Skeletal muscle satellite cell (primary cell): ENCODE results near the gene CDK5RAP2.

ENCODE experiments used
- H3K27me3 ChIP-seq: 2 replicates; pipeline ENCODE4 v1.7.0; 2013; ENCODE audit warnings: low read length; ENCODE audit not compliant: control insufficient read depth, insufficient read depth
- H3K36me3 ChIP-seq: 2 replicates; pipeline ENCODE4 v1.7.0; 2013; ENCODE audit warnings: mild to moderate bottlenecking, control low read depth, low read length; ENCODE audit not compliant: insufficient read depth
- H3K4me1 ChIP-seq: 2 replicates; pipeline ENCODE4 v1.7.0; 2013; ENCODE audit warnings: low read length; ENCODE audit not compliant: control insufficient read depth, insufficient read depth
- H3K4me2 ChIP-seq: 2 replicates; pipeline ENCODE4 v1.7.0; 2013; ENCODE audit warnings: mild to moderate bottlenecking, low read length
- H3K4me3 ChIP-seq: 2 replicates; pipeline ENCODE4 v1.7.0; 2013; ENCODE audit warnings: low read length
- H3K9ac ChIP-seq: 2 replicates; pipeline ENCODE4 v1.7.0; 2013; ENCODE audit warnings: mild to moderate bottlenecking, low read depth, low read length, moderate library complexity
- H3K9me3 ChIP-seq: replicated peaks from 2 replicates; pipeline ENCODE4 v1.7.0; 2013; ENCODE audit warnings: mild to moderate bottlenecking, control low read depth, low read length

CDK5RAP2 gene

DNA sequence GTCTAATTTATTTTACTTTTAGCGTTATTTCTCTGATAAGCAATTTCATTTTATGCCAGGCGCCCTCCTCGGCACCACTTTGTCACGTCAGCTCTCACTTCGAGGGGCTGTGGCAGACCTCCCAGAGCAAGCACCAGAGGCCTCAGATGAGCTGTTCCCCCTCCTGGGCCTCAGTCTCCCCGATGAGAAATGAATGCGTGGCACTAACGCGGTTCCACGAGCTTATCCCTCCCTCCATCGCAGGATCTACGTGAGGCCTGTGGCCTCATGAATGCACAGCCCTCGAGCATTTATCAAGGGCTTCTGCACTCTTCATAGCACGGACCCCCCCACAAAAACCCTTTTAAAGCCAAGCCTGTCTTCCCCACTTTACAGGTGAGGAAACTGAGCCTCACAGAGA, 205.2 kb downstream of the CDK5RAP2 start:
- Histone ChIP-seq H3K36me3 (no peaks in the 10 kb centered on the region), H3K4me1 (peaks cover 3% of the 10 kb centered on the region), H3K4me2 (no peak overlapping the region)

DNA sequence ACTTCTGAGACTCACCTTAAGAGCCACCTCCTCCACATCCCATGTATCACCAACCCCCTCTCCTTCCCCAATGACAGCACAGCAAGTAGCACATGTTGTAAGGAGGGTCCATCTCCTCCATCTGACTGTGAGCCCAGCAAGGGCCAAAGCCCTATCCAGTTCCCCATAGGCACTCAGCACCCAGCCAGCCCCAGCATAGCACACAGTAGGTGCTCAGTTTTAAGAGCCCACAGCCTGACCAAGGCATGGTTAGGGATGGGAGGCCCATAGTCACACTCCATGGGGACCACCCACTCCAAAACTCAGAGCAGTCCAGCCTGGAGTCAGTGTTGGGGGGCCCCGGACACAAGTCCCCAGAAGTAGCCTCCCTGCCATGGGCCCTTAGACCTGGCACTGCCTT, 205.7 kb downstream of the CDK5RAP2 start:
- Histone ChIP-seq H3K4me1 (peaks cover 7% of the 10 kb centered on the region), H3K4me2 (no peak overlapping the region)

More for the DNA sequence above, 205.2 kb downstream of the CDK5RAP2 start:
- Histone ChIP-seq H3K9ac (no peak overlapping the region), H3K9me3 (no peaks in the 10 kb centered on the region), H3K27me3 (no peaks in the 10 kb centered on the region), H3K4me3 (no peak overlapping the region)

DNA sequence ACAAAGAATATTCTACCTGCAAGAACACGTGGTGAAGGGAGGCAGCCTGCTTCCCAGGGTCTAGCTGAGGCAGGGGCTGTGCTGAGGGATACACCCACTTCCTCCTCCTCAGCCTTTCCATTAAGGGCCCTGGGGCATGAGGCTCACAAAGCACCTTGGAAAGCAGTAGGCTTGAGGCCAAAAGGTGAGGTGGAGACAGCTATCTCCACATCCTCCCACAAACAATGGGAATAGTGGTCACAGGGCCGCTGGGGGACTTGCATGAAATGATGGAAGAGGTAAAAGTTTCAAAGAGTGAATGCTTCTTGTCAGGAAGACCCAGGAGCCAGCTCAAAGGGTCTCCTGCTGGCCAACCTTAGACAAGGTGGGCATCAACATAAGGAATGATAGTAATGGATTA, 207.9 kb downstream of the CDK5RAP2 start:
- H3K27me3 ChIP-seq, result no peaks in the 10 kb centered on the region
- H3K9me3 ChIP-seq, result peaks cover 3% of the 10 kb centered on the region
- H3K36me3 ChIP-seq, result no peaks in the 10 kb centered on the region
- H3K4me1 ChIP-seq, result peaks cover 7% of the 10 kb centered on the region
- H3K4me3 ChIP-seq, result no peak overlapping the region
- H3K9ac ChIP-seq, result no peak overlapping the region
- H3K4me2 ChIP-seq, result no peak overlapping the region

More for the DNA sequence above, 205.7 kb downstream of the CDK5RAP2 start:
- no peaks in the 10 kb centered on the region for H3K27me3 ChIP-seq
- H3K9me3 ChIP-seq, result no peaks in the 10 kb centered on the region
- no peak overlapping the region for H3K4me3 ChIP-seq
- no peaks in the 10 kb centered on the region for H3K36me3 ChIP-seq
- H3K9ac ChIP-seq, result no peak overlapping the region

DNA sequence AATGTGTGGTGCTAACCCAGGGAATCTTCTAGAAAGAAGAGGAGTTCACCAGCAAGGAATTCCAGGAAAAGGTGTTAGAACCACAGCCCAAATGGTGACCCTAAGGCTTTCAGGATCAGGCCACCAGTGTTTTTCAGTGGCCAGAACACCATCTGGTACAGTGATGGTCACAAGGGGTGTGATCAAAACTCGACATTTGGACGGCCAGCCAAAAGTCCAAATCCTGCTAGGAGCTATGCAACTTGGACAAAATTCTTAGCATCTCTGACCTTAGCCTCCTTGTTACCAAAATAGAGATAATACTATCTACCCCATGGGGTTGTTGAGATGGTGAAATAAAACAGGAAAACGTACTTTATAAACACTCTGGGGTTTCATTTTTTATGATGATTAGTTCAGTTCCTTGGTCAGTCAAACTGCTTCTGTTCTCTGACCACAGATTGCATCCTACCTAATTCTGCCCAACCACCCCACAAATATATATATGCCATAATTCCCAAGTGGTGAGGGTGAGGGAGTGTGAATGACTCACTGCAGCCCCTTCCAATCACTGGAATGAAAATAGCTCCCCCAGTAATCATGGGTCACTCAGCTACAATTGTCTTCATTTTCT, 210.3 kb downstream of the CDK5RAP2 start:
- Histone ChIP-seq H3K9me3 (peaks cover 3% of the 10 kb centered on the region), H3K4me2 (no peak overlapping the region), H3K27me3 (no peaks in the 10 kb centered on the region), H3K9ac (no peak overlapping the region), H3K4me3 (no peak overlapping the region), H3K36me3 (no peaks in the 10 kb centered on the region), H3K4me1 (peaks cover 21% of the 10 kb centered on the region)

DNA sequence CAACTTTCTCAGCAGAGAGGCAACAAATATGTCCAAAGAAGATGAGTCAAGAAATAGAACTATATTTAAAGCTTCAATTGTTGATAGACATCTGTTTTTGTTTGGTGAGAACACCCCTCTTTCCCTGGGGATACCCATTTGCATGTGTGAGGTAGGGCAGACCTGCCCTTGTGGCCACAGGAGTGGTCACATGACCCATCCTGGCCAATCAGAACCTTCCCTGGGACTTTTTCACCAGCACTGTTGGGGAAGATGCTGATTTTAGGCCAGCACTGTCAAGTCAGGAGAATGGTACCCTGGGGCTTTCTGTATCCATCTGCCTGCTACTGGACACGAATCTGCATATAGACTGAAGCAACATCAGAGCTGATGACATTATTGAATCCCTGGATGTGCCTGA, 211.2 kb downstream of the CDK5RAP2 start:
- Histone ChIP-seq H3K27me3 (no peaks in the 10 kb centered on the region), H3K4me2 (no peak overlapping the region), H3K9me3 (peaks cover 3% of the 10 kb centered on the region), H3K4me1 (peaks cover 21% of the 10 kb centered on the region), H3K36me3 (no peaks in the 10 kb centered on the region), H3K4me3 (no peak overlapping the region), H3K9ac (no peak overlapping the region)

DNA sequence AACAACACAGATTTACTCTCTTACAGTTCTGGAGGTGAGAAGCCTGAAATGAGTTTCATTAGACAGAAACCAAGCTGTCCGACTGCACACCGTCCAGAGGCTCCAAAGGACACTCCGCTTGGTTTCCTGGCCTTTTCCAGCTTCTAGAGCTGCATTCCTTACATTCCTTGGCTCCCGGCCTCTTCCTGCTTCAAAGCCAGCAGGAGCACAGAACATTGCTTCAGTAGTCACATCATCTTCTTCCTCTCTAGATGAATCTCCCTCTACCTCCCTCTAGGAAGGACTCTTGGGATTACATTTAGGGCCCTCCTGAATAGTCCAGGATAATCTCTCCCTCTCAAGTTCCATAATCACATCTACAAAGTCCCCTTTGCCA, 213.3 kb downstream of the CDK5RAP2 start:
- H3K36me3 ChIP-seq, result no peaks in the 10 kb centered on the region
- H3K4me2 ChIP-seq, result peak overlapping the region; percentile 39
- H3K4me1 ChIP-seq, result peaks cover 32% of the 10 kb centered on the region
- peaks cover 3% of the 10 kb centered on the region for H3K9me3 ChIP-seq
- H3K9ac ChIP-seq, result peak overlapping the region; percentile 45
- H3K4me3 ChIP-seq, result no peak overlapping the region
- no peaks in the 10 kb centered on the region for H3K27me3 ChIP-seq

DNA sequence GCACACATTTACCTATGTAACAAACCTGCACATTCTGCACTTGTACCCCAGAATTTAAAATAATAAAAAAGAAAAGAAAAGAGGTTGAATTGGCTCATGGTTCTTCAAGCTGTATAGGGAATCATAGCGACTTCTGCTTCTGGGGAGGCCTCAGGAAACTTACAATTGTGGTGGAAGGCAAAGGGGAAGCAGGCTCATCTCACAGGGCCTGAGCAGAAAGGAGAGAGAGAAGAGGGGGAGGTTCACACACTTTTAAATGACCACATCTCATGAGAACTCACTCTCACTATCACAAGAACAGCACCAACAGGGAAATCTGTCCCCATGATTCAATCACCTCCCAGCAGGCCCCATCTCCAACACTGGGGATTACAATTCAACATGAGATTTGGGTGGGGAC, 214.6 kb downstream of the CDK5RAP2 start:
- no peak overlapping the region for H3K4me3 ChIP-seq
- no peaks in the 10 kb centered on the region for H3K27me3 ChIP-seq
- peaks cover 3% of the 10 kb centered on the region for H3K9me3 ChIP-seq
- H3K4me2 ChIP-seq, result no peak overlapping the region
- peaks cover 32% of the 10 kb centered on the region for H3K4me1 ChIP-seq
- no peak overlapping the region for H3K9ac ChIP-seq
- no peaks in the 10 kb centered on the region for H3K36me3 ChIP-seq

DNA sequence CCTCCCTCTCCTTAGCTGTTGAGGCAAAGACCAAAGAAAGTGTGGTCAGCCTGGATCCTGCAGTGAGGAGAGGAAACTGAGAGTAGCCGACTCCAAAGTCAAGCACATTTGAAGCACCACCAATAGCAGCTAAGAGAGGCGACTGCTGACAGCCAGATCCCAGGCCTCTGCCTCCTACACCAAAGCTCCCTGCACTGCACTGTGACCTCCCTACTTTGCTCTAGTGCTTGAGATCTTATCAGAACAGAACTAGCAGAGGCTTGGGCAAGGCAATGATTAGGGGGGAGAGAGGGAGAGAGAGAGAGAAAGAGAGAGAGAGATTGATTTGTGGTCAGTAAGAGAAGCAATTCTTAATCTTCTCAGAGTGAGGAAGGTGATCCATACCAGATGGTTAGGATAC, 216.3 kb downstream of the CDK5RAP2 start:
- Histone ChIP-seq H3K9me3 (peaks cover 1% of the 10 kb centered on the region), H3K27me3 (no peaks in the 10 kb centered on the region), H3K4me2 (no peak overlapping the region), H3K9ac (no peak overlapping the region), H3K4me1 (peaks cover 25% of the 10 kb centered on the region), H3K4me3 (no peak overlapping the region), H3K36me3 (no peaks in the 10 kb centered on the region)

DNA sequence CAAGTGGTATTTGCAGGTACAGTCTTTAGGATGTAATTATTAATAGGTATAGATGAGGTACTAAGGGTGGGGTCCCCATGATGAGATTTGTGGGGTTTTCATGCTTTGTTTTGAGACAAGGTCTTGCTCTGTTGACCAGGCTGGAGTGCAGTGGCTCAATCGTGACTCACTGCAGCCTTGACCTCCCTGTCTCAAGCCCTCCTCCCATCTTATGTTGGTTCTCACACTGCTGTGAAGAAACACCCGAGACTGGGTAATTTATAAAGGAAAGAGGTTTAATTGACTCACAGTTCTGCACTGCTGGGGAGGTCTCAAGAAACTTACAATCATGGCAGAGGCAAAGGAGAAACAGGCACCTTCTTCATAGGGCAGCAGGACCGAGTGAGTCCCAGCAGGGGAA, 217.5 kb downstream of the CDK5RAP2 start:
- Histone ChIP-seq H3K9ac (no peak overlapping the region), H3K4me1 (peaks cover 25% of the 10 kb centered on the region), H3K4me2 (no peak overlapping the region), H3K9me3 (no peaks in the 10 kb centered on the region), H3K4me3 (no peak overlapping the region), H3K36me3 (no peaks in the 10 kb centered on the region), H3K27me3 (no peaks in the 10 kb centered on the region)

DNA sequence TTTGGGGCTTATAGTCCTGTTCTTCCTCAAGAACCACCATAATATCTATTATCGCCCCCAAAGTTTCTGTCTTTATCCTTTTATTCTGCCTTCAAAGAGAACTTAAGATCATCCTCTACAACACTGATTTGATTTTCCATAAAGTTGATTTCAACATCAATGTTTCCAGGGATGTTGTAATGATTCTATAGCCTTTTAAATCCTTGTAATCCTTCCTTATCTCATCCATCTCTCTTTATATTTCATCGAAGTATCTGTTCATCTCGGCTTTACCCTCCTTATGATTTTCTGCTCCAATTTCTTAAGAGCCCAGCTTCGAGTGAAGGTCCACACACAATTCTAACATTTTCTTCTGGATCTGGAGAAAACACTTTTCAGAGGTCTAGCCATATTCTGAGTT, 218.4 kb downstream of the CDK5RAP2 start:
- Histone ChIP-seq H3K9ac (no peak overlapping the region), H3K27me3 (no peaks in the 10 kb centered on the region), H3K36me3 (no peaks in the 10 kb centered on the region), H3K9me3 (no peaks in the 10 kb centered on the region), H3K4me3 (no peak overlapping the region), H3K4me2 (no peak overlapping the region), H3K4me1 (peaks cover 20% of the 10 kb centered on the region)

DNA sequence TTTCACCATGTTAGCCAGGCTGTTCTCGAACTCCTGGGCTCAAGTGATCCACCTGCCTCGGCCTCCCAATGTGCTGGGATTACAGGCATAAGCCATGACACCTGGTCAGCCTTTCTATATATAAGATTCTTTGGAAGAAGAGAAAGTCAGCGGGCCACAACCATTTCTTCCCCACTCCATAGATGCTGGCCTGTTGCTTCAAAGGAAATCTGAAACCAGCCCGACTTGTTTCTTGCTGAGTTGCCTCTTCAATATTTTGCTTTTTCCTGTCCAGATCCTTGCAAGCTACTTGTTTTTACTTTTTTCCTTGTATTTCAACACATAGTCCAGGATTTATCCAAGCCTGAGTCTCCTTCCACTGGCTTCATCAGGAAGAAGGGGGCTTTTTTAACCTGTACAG, 219.5 kb downstream of the CDK5RAP2 start:
- Histone ChIP-seq H3K9me3 (no peaks in the 10 kb centered on the region), H3K27me3 (no peaks in the 10 kb centered on the region), H3K9ac (no peak overlapping the region), H3K36me3 (no peaks in the 10 kb centered on the region), H3K4me2 (no peak overlapping the region), H3K4me3 (no peak overlapping the region), H3K4me1 (peaks cover 11% of the 10 kb centered on the region)

DNA sequence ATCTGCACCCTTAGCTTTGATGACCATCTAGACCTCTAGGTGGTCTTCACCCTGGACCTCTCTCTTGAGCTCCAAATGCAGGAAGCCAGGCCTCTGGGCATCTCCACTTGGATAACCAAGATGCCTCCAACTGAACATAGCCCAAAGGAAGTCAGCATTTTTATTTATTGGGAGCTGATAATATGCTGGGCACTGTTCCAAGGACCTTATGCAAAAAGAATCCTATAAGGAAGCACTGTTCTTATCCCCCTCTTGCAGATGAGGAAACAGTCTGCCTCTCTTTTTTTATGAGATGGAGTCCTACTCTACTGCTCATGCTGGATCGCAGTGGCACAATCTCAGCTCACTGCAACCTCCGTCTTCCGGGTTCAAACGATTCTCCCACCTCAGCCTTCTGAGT, 219.9 kb downstream of the CDK5RAP2 start:
- H3K9me3 ChIP-seq, result no peaks in the 10 kb centered on the region
- H3K27me3 ChIP-seq, result no peaks in the 10 kb centered on the region
- H3K9ac ChIP-seq, result no peak overlapping the region
- H3K4me2 ChIP-seq, result no peak overlapping the region
- H3K4me3 ChIP-seq, result no peak overlapping the region
- H3K36me3 ChIP-seq, result no peaks in the 10 kb centered on the region
- peaks cover 11% of the 10 kb centered on the region for H3K4me1 ChIP-seq
